Measurements from ENCODE around the gene DCDC2C. TPM values are rescaled to one million over a fixed set of nuclear protein-coding genes. Genes with fewer than 3 reads are reported as not detected.

The DCDC2C gene
- polyA plus RNA-seq, 1 donor from 2014 or later: not detected

DNA sequence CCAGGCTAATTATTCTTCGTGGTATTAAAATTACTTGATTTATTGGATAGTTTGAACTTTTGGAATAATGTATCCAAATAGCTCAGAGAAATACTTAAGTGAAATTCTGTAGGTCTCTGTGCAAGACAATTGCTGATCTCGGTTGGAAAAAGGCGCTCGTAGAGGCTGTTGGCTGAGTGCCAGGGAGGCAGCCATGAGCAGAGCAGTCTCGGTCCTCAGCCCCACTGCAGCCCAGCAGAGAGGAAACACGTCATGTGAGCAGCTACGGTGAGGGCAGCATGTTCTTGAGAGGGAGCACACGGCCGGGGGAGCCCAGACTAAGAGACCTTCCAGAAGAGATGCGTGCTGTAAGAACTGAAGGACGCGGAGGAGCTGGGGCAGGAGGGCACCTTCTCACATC lies 42.5 kb downstream of the DCDC2C start:
- no peaks in the 10 kb centered on the region for H3K9me3 ChIP-seq (ENCODE audit: low read length)
- no peaks in the 10 kb centered on the region for H3F3A ChIP-seq (ENCODE audit: insufficient read depth, low read length, poor library complexity, severe bottlenecking)
- H3K4me3 ChIP-seq (ENCODE audit: low read length): no peak overlapping the region
- no peaks in the 10 kb centered on the region for H3K36me3 ChIP-seq (ENCODE audit: insufficient read depth, low read length)
- TF ChIP-seq MXI1 (conservative IDR thresholded peaks at IDR 0.05; ENCODE audit: poor library complexity, severe bottlenecking): no peak
- no peak for TF ChIP-seq EP300 (conservative IDR thresholded peaks at IDR 0.05; ENCODE audit: poor library complexity, severe bottlenecking)
- no peak for TF ChIP-seq RAD21 (conservative IDR thresholded peaks at IDR 0.05)
- no peaks in the 10 kb centered on the region for H3K27me3 ChIP-seq (ENCODE audit: insufficient read depth, low read depth, low read length)
- no peak overlapping the region for H2AFZ ChIP-seq (ENCODE audit: low read depth, low read length)
- no peaks in the 10 kb centered on the region for H3K9me2 ChIP-seq (ENCODE audit: insufficient read depth, low read length)
- H3K27ac ChIP-seq (ENCODE audit: low read length): no peak overlapping the region
- H3K4me2 ChIP-seq (ENCODE audit: low read length): no peak overlapping the region
- no peaks in the 10 kb centered on the region for H4K20me1 ChIP-seq (ENCODE audit: insufficient read depth)
- H3K79me2 ChIP-seq (replicated peaks; ENCODE audit: insufficient read depth, low read length): no peaks in the 10 kb centered on the region
- H3K9ac ChIP-seq (ENCODE audit: low read length): no peak overlapping the region

DNA sequence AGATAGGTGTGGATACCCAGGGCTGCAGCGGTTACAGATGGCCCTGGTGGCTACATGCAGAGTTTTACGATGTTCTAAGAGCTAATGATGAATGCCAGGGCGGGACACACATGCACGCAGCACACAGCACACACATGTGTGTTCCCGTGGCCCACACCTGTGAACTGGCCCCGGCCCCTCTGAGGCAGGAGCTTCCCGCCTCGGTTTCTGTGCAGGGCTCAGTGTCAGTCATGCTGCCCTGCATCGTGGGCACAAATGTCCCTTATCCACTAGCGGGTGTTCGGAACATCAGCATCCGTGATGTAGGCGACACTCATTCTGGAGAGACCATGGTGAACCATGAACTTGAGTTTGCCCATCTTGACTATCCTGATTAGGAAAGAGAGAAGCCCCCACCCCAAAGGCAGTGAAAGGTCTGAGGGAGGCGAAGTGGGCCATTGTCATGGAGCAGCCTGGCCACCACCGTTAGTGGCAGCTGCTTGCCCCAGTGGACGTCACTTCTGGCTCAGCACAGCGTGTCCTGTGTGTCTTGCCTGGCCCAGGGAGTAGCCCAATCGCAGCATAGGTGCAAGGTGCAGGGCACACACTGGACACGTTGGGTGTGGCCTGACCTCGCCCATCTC lies 43.8 kb downstream of the DCDC2C start:
- Histone ChIP-seq H3K4me2 (ENCODE audit: low read length) (no peak overlapping the region), H3K79me2 (replicated peaks; ENCODE audit: insufficient read depth, low read length) (no peaks in the 10 kb centered on the region), H3K27me3 (ENCODE audit: insufficient read depth, low read depth, low read length) (no peaks in the 10 kb centered on the region), H3K9ac (ENCODE audit: low read length) (no peak overlapping the region), H3K36me3 (ENCODE audit: insufficient read depth, low read length) (no peaks in the 10 kb centered on the region), H2AFZ (ENCODE audit: low read depth, low read length) (no peak overlapping the region), H4K20me1 (ENCODE audit: insufficient read depth) (no peaks in the 10 kb centered on the region), H3K9me2 (ENCODE audit: insufficient read depth, low read length) (no peaks in the 10 kb centered on the region), H3K4me3 (ENCODE audit: low read length) (no peak overlapping the region), H3F3A (ENCODE audit: insufficient read depth, low read length, poor library complexity, severe bottlenecking) (no peaks in the 10 kb centered on the region), H3K9me3 (ENCODE audit: low read length) (no peaks in the 10 kb centered on the region), H3K27ac (ENCODE audit: low read length) (no peak overlapping the region)
- TF ChIP-seq TAF1 (IDR thresholded peaks at IDR 0.05; ENCODE audit: low read depth) (no peak), SMC3 (conservative IDR thresholded peaks at IDR 0.05; ENCODE audit: poor library complexity) (no peak), EZH2 (IDR thresholded peaks at IDR 0.05; ENCODE audit: borderline replicate concordance, insufficient read depth, low read length, poor library complexity, severe bottlenecking) (no peak), POLR2AphosphoS5 (IDR thresholded peaks at IDR 0.05) (no peak)
- TF ChIP-seq, protein P1, sequence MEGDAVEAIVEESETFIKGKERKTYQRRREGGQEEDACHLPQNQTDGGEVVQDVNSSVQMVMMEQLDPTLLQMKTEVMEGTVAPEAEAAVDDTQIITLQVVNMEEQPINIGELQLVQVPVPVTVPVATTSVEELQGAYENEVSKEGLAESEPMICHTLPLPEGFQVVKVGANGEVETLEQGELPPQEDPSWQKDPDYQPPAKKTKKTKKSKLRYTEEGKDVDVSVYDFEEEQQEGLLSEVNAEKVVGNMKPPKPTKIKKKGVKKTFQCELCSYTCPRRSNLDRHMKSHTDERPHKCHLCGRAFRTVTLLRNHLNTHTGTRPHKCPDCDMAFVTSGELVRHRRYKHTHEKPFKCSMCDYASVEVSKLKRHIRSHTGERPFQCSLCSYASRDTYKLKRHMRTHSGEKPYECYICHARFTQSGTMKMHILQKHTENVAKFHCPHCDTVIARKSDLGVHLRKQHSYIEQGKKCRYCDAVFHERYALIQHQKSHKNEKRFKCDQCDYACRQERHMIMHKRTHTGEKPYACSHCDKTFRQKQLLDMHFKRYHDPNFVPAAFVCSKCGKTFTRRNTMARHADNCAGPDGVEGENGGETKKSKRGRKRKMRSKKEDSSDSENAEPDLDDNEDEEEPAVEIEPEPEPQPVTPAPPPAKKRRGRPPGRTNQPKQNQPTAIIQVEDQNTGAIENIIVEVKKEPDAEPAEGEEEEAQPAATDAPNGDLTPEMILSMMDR (IDR thresholded peaks at IDR 0.05; ENCODE audit: poor library complexity, severe bottlenecking): no peak
- TF ChIP-seq, protein P2, sequence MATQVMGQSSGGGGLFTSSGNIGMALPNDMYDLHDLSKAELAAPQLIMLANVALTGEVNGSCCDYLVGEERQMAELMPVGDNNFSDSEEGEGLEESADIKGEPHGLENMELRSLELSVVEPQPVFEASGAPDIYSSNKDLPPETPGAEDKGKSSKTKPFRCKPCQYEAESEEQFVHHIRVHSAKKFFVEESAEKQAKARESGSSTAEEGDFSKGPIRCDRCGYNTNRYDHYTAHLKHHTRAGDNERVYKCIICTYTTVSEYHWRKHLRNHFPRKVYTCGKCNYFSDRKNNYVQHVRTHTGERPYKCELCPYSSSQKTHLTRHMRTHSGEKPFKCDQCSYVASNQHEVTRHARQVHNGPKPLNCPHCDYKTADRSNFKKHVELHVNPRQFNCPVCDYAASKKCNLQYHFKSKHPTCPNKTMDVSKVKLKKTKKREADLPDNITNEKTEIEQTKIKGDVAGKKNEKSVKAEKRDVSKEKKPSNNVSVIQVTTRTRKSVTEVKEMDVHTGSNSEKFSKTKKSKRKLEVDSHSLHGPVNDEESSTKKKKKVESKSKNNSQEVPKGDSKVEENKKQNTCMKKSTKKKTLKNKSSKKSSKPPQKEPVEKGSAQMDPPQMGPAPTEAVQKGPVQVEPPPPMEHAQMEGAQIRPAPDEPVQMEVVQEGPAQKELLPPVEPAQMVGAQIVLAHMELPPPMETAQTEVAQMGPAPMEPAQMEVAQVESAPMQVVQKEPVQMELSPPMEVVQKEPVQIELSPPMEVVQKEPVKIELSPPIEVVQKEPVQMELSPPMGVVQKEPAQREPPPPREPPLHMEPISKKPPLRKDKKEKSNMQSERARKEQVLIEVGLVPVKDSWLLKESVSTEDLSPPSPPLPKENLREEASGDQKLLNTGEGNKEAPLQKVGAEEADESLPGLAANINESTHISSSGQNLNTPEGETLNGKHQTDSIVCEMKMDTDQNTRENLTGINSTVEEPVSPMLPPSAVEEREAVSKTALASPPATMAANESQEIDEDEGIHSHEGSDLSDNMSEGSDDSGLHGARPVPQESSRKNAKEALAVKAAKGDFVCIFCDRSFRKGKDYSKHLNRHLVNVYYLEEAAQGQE (IDR thresholded peaks at IDR 0.05; ENCODE audit: borderline replicate concordance): no peak
